NCI-H82 (cell line): ENCODE results near the gene TACR2.

Experiments used
- DNase-seq: peaks from one replicate; lab custom pipeline; 2025; lab: John Stamatoyannopoulos, UW

Gene TACR2

DNA sequence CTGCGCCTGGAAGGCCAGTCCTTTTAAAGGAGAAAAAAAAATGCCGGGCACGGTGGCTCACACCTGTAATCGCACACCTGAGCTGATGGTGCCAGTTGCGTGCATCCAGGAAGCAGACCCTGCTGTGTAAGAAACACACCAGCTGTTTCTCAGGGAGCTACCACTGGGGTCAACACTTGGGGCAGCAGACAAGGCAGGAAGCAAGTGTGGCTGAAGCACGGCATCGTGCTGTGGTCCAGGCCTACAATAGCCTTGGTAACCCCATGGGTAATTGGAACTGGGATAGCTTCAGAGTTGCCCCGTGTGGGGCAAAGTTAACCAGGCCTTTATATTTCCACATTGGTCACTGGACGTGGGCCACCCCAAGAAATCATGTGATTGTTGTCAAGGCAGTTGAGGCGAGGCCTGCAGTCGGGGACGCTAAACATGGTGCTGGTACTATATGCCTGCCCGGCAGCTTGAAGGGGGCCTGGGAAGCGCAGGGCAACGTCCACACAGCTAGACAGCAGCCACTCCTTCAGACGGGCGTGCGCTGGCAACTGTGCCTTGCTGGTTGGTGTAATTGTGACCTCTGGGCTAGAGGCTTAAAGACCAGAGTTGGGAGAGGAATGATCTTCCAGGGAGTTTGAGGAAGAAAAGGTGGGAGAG, 2.5 kb upstream of the TACR2 start:
- DNase-seq = no peak

DNA sequence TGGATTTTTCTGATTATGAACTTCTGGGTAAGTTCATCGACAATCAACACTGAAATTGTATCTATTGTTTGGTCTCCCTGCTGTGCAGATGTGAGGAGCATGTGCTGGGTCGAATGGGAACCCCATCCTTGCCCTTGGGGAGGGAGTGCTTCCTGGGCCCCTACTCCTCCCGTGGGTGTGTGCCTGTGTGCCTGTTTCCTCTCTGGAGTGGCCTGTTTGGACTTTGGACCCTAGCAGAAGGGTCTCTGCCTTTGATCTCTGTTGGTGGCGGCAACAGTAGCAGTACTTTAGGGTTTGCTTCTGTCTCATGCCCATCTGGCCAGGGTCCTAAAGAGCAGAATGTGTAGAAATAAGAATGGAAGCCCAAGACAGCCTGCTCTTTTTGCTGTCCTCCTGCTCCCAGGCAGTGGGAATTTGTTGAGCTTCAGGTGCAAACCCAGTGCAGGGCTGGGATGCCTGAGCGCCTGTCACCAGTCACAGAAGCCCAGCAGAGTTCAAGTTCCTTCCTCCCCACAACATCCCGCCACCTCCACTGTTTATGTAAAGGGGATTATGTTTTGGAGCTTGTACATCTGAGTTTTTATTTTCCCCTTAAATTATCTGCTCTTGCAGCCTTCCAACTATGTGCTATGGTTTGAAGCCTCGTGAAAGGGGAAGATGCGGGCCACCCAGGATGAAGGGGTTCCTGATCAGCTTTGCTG, 1.5 kb upstream of the TACR2 start:
- no peak for DNase-seq

DNA sequence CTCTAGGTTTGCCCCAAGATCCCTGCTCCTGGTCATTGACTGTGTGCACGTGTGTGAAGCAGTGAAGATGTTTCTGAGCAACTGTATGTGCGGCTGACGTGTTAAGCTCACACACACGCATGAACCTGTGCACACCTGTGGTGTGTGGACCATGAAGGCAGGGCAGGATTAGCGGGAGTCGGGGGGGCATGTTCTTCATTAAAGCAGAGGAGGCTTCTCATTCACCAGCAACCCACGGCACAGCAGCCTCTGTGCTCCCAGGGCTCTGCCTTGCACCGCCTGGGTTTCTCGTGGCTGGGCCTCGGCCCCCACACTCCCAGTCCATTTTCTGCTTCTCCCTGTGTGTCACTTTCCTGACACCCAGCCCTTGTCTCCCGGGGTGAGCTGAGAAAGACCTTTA, 824 bp upstream of the TACR2 start:
- DNase-seq = no peak

DNA sequence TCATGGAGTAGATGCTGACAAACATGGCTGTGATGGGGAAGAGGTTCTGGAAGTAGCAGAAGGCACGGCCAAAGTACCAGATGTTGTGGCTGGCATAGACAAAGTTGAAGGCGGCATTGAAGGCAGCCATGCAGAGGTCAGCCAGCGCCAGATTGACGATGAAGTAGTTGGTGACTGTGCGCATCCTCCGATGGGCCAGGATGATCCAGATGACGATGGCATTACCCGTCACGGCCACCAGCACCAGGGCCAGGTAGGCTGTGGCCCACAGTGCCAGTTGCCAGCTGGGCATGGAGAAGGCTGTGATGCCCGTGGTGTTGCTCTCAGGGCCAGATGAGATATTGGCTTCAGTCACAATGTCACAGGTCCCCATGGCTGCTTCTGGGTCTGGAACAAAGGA, 767 bp downstream of the TACR2 start:
- DNase-seq = no peak

DNA sequence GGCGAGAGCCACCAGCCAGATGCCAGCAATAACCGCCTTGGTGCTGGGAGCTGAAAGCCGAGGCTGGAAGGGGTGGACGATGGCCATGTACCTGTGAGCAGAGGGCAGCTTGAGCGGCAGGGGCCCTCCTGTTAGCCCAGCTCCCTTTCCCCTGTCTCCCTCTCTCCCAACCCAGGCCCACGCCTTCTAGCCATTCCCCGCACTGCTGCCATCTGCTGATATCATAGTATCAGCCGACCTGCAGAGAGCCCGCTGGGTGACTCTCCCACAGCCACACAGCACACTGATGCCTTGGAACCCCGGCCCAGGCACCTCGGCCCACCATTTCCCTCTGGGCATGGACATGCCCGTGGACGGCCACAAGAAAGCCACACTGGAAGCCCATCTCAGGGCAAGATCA, 1.7 kb downstream of the TACR2 start:
- peak; percentile 15 for DNase-seq

DNA sequence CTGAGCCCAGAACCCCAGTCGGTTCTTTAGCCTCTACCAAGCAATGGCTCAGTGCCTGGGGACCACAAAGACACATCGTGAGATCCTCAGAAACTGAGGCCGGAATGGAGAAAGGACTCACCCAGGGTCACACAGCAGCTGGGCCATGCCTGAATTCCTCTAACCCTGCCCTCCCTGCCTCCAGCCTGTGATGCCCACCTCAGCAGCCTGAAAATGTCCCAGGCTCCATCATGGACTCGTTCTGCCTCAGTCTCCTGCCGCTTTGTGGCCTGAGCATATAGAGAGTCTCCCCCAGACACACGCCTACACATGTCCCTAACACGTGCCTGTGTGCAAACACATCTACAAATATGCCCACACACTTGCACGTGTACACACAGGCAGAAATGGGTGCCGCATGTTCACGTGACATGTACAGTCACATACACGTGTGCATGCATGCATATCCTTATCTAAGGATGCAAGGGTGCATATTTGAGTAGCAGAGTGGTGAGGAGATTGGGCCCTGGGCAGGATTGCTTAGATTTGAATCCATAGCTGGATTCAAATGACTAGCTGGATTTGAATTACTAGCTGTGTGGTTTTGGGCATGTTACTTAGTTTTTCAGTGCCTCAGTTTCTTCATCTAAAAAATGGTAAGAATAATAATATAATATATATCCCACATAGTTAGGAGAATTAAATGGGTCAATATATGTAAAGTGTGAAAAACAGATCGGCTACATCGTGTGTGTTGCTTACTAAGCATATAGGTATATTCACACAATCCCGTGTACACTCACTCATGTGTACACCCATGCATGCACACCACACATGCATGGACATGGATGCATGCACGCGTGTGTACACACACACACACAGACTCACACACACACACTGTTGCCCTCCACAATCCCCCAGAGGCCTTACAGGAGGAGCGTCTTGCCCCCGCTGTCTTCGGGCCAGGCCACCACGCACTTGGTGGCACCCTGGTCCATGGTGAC, 2.4 kb downstream of the TACR2 start:
- no peak for DNase-seq

DNA sequence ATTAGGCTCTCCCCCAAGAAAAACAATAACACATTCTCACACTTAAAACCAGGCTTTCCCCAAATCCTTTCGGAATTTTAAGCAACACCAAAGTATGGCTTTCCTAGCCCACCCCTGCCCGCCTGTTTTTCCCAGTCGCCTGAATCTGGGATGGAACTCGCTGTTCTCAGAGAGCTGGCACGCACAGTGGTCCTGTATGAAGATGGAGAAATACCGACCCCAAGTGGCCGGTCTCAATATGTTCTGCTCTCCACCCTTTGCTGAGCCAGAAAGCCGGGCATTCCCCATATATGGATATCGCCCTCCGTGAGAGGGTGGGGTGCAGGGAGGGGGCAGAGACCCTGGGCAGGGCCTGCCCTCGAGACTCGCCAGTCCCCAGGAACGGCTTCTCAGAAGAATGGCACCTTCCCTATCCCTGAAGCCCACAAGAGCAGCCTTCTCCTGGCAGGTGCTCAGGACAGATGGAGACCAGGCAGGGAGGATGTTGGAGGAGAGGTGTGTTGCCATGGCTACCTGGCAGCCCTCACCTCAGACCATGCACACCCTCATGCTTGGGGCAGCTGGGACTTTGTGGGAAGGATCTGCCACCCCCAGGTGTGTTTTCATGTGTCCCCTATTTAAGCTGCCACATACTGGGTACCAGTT, 3.4 kb downstream of the TACR2 start:
- DNase-seq = peak; percentile 74

DNA sequence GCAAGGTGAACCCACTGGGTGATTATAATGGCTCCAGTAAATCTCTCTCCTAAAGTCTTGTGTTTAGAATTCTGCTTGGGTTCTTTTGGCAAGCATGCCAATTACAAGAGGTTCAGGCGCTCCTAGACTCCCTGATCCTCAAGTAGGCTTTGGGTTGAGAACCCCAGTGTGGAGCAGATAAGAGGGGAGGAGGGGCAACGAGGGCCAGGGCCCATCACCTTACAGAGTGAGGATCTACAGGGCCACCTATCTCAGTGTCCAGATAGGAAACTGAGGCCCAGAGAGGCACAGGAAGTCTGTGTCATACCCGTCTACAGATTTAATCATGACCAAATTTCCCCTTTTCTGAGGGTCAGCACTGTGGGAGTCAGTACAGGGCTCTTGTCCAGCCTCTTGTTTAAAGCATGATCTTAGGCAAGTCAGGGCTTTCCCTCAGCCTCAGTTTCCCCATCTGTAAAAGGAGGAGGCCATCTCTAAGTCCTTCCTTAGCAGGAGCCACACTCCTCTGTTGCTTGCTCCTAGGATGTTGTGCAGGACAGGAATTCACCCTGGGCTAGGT, 4.4 kb downstream of the TACR2 start:
- DNase-seq = no peak

DNA sequence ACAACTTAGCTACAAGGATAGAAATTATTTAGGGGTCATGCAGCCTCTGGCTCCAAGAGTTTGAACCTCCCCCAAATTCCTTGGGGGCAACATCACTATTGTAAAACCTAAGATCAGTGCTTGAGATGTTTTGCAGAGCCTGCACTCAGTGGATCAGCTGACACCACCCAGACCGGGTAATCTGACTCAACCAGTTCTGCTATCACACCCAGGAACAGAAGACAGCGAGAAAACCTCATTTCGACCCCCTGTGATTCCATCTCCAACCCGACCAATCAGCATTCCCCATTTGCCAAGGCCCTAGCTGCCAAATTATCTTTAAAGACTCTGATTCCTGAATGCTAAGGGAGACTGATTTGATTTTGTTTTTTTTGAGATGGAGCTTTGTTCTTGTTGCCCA, 5.2 kb downstream of the TACR2 start:
- DNase-seq = no peak

DNA sequence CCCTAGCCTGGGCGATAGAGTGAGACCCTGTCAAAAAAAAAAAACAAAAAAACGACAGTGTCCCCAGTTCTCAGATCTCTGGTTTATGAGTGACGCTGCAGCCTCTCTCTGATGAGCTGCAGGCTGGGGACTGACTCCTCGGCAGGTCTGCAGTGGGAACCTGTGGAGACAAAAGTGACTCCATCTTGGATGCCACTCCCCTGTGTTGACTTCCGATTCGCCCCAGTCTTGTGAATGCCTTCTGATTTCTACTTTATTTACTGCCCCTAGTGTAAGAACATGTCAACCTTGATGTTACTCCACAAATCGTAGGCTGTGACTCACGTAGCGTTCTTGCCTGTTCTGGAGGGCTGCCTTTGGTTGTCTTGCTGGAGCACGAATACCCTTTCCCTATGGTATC, 6.2 kb downstream of the TACR2 start:
- no peak for DNase-seq

DNA sequence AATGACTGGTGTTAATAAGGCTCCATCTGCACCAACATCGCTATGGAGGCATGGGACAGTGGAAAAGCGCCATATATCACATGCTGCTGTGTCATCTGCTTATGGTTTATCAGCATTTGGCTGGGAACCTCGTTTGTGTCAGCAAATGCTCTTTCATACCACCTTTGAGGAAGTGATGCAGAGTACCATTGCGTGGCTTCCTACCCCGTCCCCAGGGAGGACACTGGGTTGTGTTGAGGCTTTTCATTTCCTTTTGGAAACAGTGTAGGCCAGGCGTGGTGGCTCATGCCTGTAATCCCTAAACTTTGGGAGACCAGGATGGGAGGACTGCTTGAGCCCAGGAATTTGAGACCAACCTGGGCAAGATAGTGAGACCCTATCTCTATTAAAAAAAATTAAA, 6.8 kb downstream of the TACR2 start:
- DNase-seq = no peak

DNA sequence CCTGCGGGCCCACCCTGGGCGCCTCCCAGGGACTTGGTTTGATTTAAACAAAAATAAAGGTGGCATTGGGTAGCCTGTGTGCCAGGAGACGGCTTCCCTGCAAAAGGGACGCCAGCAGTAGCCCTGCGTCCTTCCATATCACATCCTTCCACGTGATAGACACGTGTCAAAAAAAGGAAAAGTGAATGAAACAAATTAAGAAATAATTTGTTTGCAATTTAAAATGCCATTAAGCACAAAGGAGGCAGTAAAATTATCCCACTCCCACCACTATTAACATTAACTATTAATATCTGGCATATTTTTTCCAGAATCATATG, 7.6 kb downstream of the TACR2 start:
- no peak for DNase-seq

DNA sequence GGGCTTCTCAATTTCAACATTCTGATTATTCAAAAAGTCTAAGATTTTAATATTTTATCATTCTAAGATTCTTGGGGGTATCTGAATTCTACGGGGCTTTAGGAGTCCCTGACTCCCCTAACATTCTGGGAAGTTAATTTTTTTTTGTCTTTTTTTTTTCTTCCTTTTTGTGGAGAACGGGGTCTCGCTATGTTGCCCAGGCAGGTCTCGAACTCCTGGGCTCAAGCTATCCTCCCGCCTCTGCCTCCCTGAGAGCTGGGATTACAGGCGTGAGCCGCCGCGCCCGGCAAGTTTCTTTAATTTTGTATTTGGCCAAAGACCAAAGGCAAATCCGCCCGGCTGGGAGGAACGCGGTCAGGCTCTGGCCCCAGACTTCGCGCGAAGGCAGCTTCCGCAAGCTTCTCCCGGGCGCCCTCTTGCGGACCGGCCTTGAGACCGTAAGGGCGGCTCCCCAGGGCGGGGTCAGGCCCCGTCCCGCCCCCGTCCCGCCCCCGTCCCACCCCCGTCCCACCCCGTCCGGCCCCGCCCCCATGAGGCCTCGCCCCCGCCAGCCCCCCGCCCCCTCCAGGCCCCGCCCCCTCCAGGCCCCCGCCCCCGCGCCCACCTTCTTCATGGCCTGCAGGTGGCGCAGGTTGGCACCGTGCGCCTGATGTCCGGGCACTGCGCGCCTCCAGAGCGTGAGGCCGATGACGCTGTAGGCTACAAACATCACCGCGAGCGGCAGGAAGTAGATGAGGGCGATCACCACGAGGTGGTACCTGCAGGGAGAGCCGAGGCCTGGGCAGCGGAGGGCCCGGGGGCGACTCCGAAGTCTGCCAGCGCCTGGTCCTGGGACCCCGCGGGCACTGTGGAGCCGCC, 8.2 kb downstream of the TACR2 start:
- DNase-seq = peak; percentile 94

DNA sequence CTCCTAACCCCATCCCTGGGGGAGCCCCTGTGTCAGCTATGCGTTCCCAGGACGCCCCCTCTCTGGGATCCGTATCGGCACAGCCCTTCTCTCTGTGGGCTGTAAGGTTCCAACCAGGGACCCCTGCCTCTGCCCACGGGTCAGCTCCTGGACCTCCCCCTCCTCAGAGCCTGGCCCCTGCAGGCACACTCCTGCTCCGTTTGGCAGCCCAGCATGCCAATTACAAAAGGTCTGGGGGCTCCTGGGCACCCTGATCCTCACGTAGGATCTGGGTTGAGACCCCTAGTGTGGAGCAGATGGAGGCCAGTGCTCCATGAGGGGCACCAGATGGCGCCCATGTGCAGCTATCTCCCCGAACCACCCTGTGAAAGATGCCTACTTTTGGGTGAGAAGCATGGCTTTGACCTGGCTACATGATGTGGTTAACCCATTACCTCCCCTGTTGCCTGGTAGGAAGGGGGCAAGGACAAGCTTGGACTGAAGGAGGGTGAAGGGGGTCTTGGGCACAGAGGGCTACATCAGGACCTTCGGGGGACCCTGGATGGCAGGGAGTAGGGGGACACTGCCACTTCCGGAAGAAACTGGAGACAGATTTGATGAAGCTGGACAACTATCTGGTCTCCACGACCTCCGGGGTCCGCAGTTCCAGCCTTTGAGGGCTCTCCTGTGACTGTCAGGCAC, 9.0 kb downstream of the TACR2 start:
- peak; percentile 47 for DNase-seq

DNA sequence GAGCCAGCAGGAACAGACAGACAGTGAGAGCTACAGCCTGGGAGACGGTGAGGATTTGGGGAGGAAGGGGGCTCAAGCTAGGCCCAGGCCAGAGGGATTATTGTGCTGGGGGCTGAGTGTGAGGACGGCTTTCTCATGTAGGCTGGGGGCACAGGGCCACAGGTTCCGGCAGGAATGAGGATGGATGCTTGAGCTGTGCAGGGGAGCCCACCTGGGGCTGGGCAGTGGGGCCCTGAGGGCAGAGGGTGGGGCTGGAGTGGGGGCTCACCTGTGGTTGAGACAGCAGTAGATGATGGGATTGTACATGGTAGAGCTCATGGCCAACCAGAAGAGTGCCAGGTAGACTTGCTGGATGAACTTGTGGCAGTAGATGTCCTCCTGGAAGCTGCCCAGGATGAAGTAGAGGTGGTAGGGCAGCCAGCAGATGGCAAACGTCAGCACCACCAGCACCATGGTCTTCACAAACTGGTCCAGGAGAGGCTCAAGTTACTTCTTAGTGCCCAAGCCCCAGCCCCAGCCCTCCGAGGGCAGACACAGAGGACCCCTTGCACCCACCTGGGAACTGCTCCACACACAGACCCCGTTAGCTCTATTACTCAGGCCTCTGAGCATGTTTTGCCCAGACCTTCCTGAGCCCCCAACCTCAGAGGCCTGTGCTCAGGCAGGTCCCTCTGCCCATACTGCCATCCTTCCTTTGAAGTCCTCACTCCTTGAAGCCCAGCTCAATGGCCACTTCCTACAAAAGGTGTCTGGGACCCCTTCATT, 9.7 kb downstream of the TACR2 start:
- DNase-seq = peak; percentile 7

DNA sequence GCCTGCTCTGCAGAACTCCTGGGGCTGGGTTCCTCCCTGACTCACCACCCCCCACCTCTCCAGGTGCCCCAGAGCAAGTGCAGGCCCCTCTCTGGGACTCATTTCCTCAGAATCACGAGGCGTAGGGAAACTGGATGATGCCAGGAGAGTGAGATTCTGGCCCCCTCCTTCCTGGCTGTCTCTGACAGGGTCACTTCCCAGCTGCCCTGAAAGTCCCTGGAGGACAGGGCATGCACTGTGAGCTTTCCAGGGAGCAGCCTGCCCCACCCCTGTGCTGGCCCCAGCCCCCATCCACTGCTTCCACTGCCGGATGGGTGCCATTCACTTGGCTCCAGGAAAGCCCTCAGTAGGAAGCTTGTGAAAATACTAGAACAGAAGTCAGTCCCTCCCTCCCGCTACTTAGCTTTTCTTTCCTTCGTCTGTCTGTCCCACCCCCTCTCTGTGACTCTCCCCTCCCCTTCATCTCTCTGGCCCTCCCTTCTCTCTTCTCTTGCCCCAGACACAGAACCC, 10.4 kb downstream of the TACR2 start:
- peak; percentile 7 for DNase-seq

DNA sequence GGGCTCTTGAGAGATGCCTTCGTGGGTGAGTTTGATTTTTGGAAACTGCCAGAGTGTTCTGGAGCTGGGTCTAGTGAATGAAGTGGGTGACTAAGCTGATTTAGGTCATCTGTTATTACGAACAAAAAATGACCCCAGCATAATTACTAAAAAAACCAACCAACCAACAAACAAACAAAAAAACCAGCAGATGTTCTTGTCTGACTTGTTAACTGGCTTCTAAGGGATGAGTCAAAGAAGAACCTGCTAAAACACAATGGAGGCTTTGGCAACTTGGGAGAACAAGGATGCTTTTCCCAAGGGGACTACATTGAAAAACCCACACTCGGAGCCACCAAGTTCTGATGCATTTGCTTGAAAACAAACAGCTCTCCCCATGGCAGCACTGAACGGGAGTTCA, 11.5 kb downstream of the TACR2 start:
- no peak for DNase-seq

DNA sequence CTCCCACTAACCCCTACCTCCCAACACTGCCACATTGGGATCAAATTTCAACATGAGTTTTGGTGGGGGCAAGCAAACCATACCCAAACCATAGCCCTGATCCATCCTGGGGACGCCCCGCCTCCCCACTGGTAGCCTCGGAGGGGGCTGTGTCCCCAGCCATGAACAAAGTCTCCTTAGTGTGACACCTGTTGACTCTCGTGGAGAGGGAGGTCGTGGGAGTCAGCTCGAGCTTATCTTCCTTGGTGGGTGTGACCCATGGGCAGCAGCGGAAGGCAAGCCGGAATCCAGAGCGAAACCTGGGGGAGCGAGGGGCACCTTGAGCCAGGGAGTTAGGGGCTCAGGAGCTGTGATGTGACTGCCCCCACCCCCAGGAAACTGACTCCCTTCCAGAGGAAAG, 11.9 kb downstream of the TACR2 start:
- no peak for DNase-seq

DNA sequence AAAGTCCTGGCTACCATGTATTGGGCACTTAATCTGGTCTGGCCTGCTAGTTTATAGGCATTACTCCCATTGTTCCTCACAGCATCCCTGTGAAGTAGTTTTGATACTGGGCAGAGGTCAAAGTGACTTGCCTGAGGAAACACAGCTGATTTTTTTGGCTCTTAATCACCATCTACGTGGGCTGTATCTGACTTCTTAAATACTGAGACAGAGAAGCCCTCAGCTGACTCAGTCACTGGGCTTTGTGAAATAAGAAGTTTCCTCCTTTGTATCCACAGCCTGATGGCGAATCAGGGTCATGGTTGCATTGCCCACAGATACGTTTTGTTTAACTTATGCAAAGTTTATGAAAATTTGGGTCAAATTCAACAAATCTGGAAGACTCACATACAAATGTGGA, 13.2 kb downstream of the TACR2 start:
- DNase-seq = no peak

DNA sequence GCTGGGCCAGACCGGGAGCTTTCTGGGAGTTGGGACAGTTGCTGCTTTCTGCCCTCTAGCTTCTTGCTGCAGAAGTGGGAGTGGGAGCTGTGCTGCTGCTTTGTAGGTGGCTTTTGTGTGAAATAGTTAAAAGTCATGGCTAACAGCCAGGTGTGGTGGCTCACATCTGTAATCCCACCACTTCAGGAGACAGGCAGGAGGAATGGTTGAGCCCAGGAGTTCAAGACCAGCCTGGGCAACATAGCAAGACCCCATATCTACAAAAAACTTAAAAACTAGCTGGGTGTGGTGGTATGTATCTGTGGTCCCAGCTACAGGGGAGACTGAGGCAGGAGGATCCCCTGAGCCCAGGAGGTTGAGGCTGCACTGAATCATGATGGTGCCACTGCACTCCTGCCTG, 13.7 kb downstream of the TACR2 start:
- DNase-seq = no peak
